Measurements from ENCODE around the gene FHIT.

GRCh38 chr3:60330107-60330506 is 921.1 kb downstream of the FHIT start:
- TF ChIP-seq HDAC6 (IDR thresholded peaks at IDR 0.05; ENCODE audit: unreplicated experiment) (no peak), YY1 (IDR thresholded peaks at IDR 0.05; ENCODE audit: low read depth, low read length) (no peak), ZNF274 (IDR thresholded peaks at IDR 0.05; ENCODE audit: insufficient read depth, insufficient read length) (no peak), CTCF (IDR thresholded peaks at IDR 0.05 in 2 of 3, conservative IDR thresholded peaks at IDR 0.05 in 1 of 3; ENCODE audit: control insufficient read depth in 2 of 3, extremely low read depth in 1 of 3, insufficient read depth in 1 of 3, low read depth in 3 of 3, low read length in 3 of 3) (no peak), EGR1 (IDR thresholded peaks at IDR 0.05; ENCODE audit: borderline replicate concordance in 1 of 2, low read depth in 2 of 2, low read length in 2 of 2) (no peak), PBX3 (IDR thresholded peaks at IDR 0.05; ENCODE audit: insufficient replicate concordance, low read depth, low read length) (no peak), RAD21 (IDR thresholded peaks at IDR 0.05; ENCODE audit: insufficient read depth, low read depth, low read length) (no peak), REST (IDR thresholded peaks at IDR 0.05; ENCODE audit: low read depth, low read length) (no peak), TARDBP (IDR thresholded peaks at IDR 0.05; ENCODE audit: borderline replicate concordance) (no peak)
